ENCODE measurements around the gene SHMT1. TPM values are rescaled to one million over a fixed set of nuclear protein-coding genes. Genes with fewer than 3 reads are reported as not detected.

SHMT1 gene
- total RNA-seq, 4 donors from 2014 or later, result 16.3 to 30.3 (median 21.1) TPM

DNA sequence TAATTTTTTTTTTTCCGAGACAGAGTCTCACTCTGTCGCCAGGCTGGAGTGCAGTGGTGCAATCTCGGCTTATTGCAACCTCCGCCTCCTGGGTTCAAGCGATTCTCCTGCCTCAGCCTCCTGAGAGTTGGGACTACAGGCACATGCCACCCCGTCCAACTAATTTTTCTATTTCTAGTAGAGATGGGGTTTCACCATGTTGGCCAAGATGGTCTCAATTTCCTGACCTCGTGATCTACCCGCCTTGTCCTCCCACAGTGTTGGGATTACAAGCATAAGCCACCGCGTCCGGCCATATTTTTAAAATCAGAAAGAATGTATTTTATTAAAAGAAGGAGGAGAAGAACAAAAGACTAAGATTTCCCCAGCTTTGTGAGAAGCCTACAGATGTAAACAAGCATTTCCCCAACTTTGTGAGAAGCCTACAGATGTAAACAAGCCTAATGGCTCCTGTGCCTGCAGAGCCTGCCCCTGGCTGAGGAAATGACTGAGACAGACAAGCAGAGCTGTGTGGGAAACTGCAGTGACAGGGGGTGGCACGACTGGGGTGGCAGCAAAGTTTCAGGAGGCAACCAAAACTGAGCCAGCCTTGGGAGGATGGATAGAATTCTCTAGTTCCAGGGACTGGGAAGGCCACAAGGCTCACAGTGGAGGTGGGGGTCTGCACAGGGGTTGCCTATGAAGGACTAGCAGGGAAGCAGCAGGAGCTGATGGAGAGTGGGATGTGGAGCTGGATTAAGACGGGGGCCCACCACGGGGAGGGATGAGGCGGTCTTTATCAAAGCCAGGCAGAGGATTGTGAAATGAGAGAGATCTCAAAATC lies 71.4 kb downstream of the SHMT1 start:
- H3K36me3 ChIP-seq, result peaks cover 0 to 100% of the 10 kb centered on the region in 2 donors
- TF ChIP-seq POLR2A (IDR thresholded peaks at IDR 0.05) (no peak), POLR2AphosphoS5 (IDR thresholded peaks at IDR 0.05) (no peak), EP300 (IDR thresholded peaks at IDR 0.05) (no peak)
- TF ChIP-seq, protein P1, sequence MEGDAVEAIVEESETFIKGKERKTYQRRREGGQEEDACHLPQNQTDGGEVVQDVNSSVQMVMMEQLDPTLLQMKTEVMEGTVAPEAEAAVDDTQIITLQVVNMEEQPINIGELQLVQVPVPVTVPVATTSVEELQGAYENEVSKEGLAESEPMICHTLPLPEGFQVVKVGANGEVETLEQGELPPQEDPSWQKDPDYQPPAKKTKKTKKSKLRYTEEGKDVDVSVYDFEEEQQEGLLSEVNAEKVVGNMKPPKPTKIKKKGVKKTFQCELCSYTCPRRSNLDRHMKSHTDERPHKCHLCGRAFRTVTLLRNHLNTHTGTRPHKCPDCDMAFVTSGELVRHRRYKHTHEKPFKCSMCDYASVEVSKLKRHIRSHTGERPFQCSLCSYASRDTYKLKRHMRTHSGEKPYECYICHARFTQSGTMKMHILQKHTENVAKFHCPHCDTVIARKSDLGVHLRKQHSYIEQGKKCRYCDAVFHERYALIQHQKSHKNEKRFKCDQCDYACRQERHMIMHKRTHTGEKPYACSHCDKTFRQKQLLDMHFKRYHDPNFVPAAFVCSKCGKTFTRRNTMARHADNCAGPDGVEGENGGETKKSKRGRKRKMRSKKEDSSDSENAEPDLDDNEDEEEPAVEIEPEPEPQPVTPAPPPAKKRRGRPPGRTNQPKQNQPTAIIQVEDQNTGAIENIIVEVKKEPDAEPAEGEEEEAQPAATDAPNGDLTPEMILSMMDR (IDR thresholded peaks at IDR 0.05), result no peak
- ATAC-seq, result no peak
- H3K4me3 ChIP-seq, result no peak overlapping the region
- H3K4me1 ChIP-seq, result no peaks in the 10 kb centered on the region
- 94% methylated on average over 13 to 15 of the region's 15 CpGs for WGBS, 2 donors (ENCODE audit: low coverage in 1 of 2)
- no peaks in the 10 kb centered on the region for H3K27me3 ChIP-seq
- no peaks in the 10 kb centered on the region for H3K9me3 ChIP-seq
- H3K27ac ChIP-seq, result no peak overlapping the region

DNA sequence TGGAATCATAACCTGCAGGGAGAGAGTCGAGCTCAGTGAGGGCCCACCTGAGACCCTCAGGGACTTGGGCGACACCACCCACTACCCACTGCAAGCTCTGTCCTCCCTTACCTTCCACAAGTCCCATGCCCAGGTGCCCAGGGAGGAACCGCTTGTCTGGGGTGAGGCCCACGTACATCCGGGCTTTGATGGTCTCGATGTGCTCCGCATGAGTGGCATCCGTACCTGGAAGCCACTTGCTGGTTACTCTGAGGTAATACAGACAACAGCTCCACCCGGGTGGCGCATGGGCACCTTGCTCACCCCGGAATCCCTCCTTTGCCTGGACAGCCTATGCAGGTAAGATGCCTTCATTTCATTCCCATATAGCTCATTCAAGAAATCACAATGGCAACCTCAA lies 78.1 kb downstream of the SHMT1 start:
- H3K9me3 ChIP-seq, result no peaks in the 10 kb centered on the region
- H3K36me3 ChIP-seq, result peaks cover 0 to 100% of the 10 kb centered on the region in 2 donors
- no peak overlapping the region for H3K27ac ChIP-seq
- no peaks in the 10 kb centered on the region for H3K4me1 ChIP-seq
- 94 to 97% methylated on average over 3 to 6 of the region's 11 CpGs for WGBS, 2 donors (ENCODE audit: low coverage in 1 of 2)
- no peaks in the 10 kb centered on the region for H3K27me3 ChIP-seq
- no peak overlapping the region for H3K4me3 ChIP-seq
- no peak for ATAC-seq
- TF ChIP-seq POLR2AphosphoS5 (IDR thresholded peaks at IDR 0.05) (no peak), EP300 (IDR thresholded peaks at IDR 0.05) (no peak), POLR2A (IDR thresholded peaks at IDR 0.05) (no peak)
- TF ChIP-seq, protein P1 (IDR thresholded peaks at IDR 0.05), result no peak

DNA sequence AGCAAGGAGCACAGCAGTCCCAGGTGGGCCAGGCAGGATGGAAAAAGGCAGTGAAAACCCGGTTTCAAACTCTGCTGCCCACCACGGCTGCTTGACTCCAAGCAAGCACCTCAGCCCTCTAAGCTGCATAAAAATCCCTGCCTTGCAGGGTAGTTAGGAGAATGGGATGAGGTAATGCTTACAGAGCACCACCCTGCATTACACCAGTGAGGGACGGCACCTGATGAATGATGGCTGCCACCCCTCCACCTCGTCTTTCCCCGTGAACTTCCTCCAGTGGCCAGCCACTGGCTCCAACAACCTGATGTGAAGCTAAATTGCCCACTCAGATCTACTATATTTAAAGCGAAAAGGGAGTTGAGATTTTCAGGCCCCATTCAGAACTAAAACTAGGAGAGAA lies 81.6 kb downstream of the SHMT1 start:
- H3K27ac ChIP-seq, result no peak overlapping the region
- ATAC-seq, result no peak
- H3K27me3 ChIP-seq, result no peaks in the 10 kb centered on the region
- no peak overlapping the region for H3K4me3 ChIP-seq
- H3K36me3 ChIP-seq, result peaks cover 0 to 100% of the 10 kb centered on the region in 2 donors
- no peaks in the 10 kb centered on the region for H3K4me1 ChIP-seq
- TF ChIP-seq POLR2A (IDR thresholded peaks at IDR 0.05) (no peak), POLR2AphosphoS5 (IDR thresholded peaks at IDR 0.05) (no peak)
- WGBS, 2 donors (ENCODE audit: low coverage in 1 of 2), result 83 to 89% methylated on average over 1 to 3 of the region's 6 CpGs
- H3K9me3 ChIP-seq, result no peaks in the 10 kb centered on the region

DNA sequence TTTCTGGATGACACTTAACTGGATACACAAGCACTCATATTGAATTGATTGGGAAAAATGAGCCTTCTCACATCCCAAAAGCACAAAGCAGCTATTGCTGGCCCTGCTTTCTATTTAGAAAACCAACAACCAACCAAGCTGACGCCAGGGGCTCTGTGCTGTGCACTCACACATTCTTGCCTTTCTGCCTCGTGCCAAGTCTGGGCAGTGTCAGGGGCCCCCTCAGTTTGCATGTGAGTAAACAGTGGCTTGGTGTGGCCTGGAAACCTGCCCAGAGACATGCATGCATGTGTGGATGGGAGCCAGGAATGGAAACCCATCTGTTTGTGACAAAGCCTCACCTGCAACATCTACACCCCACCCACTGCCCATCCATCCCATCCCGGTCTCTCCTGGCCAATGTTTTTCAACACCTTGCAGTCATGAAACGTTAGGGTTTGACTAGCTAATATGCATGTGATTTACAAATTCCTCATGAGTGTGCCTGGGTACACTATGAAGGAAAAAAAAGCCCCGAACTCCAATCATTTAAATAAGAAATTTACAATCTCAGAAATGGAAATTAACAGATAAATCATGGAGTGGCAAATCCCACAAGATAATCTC lies 82.5 kb downstream of the SHMT1 start:
- Histone ChIP-seq H3K27me3 (no peaks in the 10 kb centered on the region), H3K9me3 (no peaks in the 10 kb centered on the region), H3K27ac (no peak overlapping the region), H3K4me1 (no peaks in the 10 kb centered on the region), H3K4me3 (no peak overlapping the region), H3K36me3 (peaks cover 0 to 100% of the 10 kb centered on the region in 2 donors)
- WGBS, 2 donors (ENCODE audit: low coverage in 1 of 2), result 52 to 68% methylated on average over 2 to 5 of the region's 5 CpGs
- no peak for ATAC-seq
- TF ChIP-seq POLR2AphosphoS5 (IDR thresholded peaks at IDR 0.05) (no peak), POLR2A (IDR thresholded peaks at IDR 0.05) (no peak), EP300 (IDR thresholded peaks at IDR 0.05) (no peak)
- TF ChIP-seq, protein P1 (IDR thresholded peaks at IDR 0.05), result no peak

DNA sequence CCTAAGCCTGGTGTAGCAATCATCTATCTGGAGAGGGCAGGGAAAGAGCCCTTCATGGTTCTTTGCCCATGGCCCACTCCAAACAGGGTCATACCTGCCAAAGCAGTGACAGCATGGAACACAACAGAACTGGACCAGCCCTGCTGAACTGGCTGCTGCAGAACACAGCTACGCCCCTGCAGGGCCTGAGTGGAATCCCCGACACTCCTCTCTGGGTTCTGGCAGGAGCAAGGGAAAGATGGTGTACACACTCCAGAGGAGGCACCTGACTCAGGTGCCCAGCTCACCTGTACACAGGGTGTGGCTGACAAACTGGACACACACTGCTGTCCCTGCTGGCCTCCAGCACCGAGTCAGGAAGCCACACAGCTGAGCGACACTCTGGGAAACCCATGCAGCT lies 83.1 kb downstream of the SHMT1 start:
- no peak overlapping the region for H3K27ac ChIP-seq
- no peak for ATAC-seq
- peaks cover 0 to 99% of the 10 kb centered on the region in 2 donors for H3K36me3 ChIP-seq
- H3K4me3 ChIP-seq, result no peak overlapping the region
- no peaks in the 10 kb centered on the region for H3K4me1 ChIP-seq
- no peak for TF ChIP-seq POLR2AphosphoS5 (IDR thresholded peaks at IDR 0.05)
- TF ChIP-seq POLR2A (IDR thresholded peaks at IDR 0.05), result no peak
- TF ChIP-seq EP300 (IDR thresholded peaks at IDR 0.05), result no peak
- TF ChIP-seq, protein P1 (IDR thresholded peaks at IDR 0.05), result no peak
- H3K27me3 ChIP-seq, result no peaks in the 10 kb centered on the region
- WGBS, 2 donors (ENCODE audit: low coverage in 1 of 2), result no CpG with 5 or more reads among the region's 4 CpGs
- H3K9me3 ChIP-seq, result no peaks in the 10 kb centered on the region

Measured in gastroesophageal sphincter (tissue), 4 donors.